B cell (primary cell): ENCODE results near the gene C1QTNF12. TPM values are rescaled to one million over a fixed set of nuclear protein-coding genes. Genes with fewer than 3 reads are reported as not detected.

Experiments used
- ATAC-seq: fragments of 200-7000 bp; cut with Tn5 transposase; one replicate; pipeline ENCODE4 v1.10.0; 2021; ENCODE audit warnings: low read depth, mild to moderate bottlenecking, moderate number of reproducible peaks, moderate library complexity
- CTCF ChIA-PET: fragments of 350-600 bp; sonication (Branson Sonifier 250); formaldehyde crosslinking; loops from one replicate; lab custom pipeline; 2021; ENCODE audit warnings: antibody characterized with exemption, inconsistent platforms; lab: Charles Lee
- POLR2A ChIA-PET: fragments of 350-600 bp; sonication (Branson Sonifier 250); formaldehyde crosslinking; loops from one replicate; lab custom pipeline; 2021; ENCODE audit warnings: antibody characterized with exemption; lab: Charles Lee
- DNase-seq: peaks from one replicate; pipeline ENCODE4 v3.0.0; 2013
- H2AFZ ChIP-seq: 2 replicates; pipeline ENCODE4 v1.6.1; 2012; ENCODE audit warnings: mild to moderate bottlenecking, low read depth, low read length; ENCODE audit not compliant: insufficient read depth, poor library complexity, severe bottlenecking
- H3K27ac ChIP-seq, 2 donors: 1 replicate in 1 of 2; 2 replicates in 1 of 2; pipeline ENCODE4 v1.5.1; 2012 to 2013; ENCODE audit warnings: low read length in 2 of 2, mild to moderate bottlenecking in 2 of 2, moderate library complexity in 1 of 2
- H3K27me3 ChIP-seq, 4 experiments: fragments of 200-600 bp in 1 of 4; sonication (generic) in 1 of 4; replicated peaks in 1 of 4; 1 replicate in 2 of 4; 2 replicates in 2 of 4; pipeline versions ENCODE4 v1.6.1 to v1.7.0; 2013 to 2016; ENCODE audit warnings: low read length in 3 of 4, mild to moderate bottlenecking in 2 of 4, mixed read lengths in 1 of 4, moderate library complexity in 1 of 4; ENCODE audit not compliant: insufficient read depth in 4 of 4, control insufficient read depth in 3 of 4; ENCODE audit errors: control extremely low read depth in 1 of 4
- H3K36me3 ChIP-seq, 2 experiments: replicated peaks in 1 of 2; 1 replicate in 1 of 2; 2 replicates in 1 of 2; pipeline versions ENCODE4 v1.6.1 to v1.7.1; 2013; ENCODE audit warnings: low read length in 1 of 2; ENCODE audit not compliant: insufficient read depth in 2 of 2, control insufficient read depth in 1 of 2; ENCODE audit errors: control extremely low read depth in 1 of 2, extremely low read depth in 1 of 2
- H3K4me1 ChIP-seq, 2 donors: fragments of 200-600 bp in 1 of 2; sonication (generic) in 1 of 2; 1 replicate in 1 of 2; 2 replicates in 1 of 2; pipeline versions ENCODE4 v1.5.1 to v1.6.1; 2013 to 2017; ENCODE audit warnings: low read length in 2 of 2; ENCODE audit not compliant: control insufficient read depth in 2 of 2, insufficient read depth in 2 of 2
- H3K4me2 ChIP-seq: replicated peaks from 2 replicates; pipeline ENCODE3; 2012; ENCODE audit warnings: mild to moderate bottlenecking, low read depth, low read length; ENCODE audit not compliant: poor library complexity, severe bottlenecking
- H3K4me3 ChIP-seq, 5 experiments: fragments of 200-600 bp in 1 of 5; sonication (generic) in 1 of 5; 1 replicate in 3 of 5; 2 replicates in 2 of 5; pipeline versions ENCODE4 v1.5.1 to v1.7.0; 2011 to 2016; ENCODE audit warnings: low read length in 4 of 5, mild to moderate bottlenecking in 4 of 5, low read depth in 2 of 5, control low read depth in 1 of 5, moderate library complexity in 1 of 5; ENCODE audit not compliant: insufficient read depth in 1 of 5; ENCODE audit errors: control extremely low read depth in 1 of 5, extremely low read depth in 1 of 5
- H3K79me2 ChIP-seq: fragments of 200-600 bp; sonication (generic); one replicate; pipeline ENCODE4 v1.6.0; 2016; ENCODE audit warnings: low read length; ENCODE audit not compliant: control insufficient read depth, insufficient read depth
- H3K9ac ChIP-seq: fragments of 200-600 bp; sonication (generic); 2 replicates; pipeline ENCODE4 v1.6.1; 2017; ENCODE audit warnings: mild to moderate bottlenecking, low read length, moderate library complexity
- H3K9me3 ChIP-seq, 3 donors: one replicate each; pipeline versions ENCODE4 v1.6.1 to v1.7.1; 2013; ENCODE audit warnings: low read length in 2 of 3; ENCODE audit not compliant: control insufficient read depth in 2 of 3, insufficient read depth in 1 of 3; ENCODE audit errors: control extremely low read depth in 1 of 3
- H4K20me1 ChIP-seq: 2 replicates; pipeline ENCODE4 v1.6.0; 2012; ENCODE audit warnings: mild to moderate bottlenecking, low read length; ENCODE audit not compliant: insufficient read depth, control insufficient read depth, poor library complexity, severe bottlenecking
- H3K27ac Mint-ChIP-seq: one replicate; pipeline ENCODE4 v1.8.0; 2021; ENCODE audit warnings: mixed read lengths
- H3K27me3 Mint-ChIP-seq: one replicate; pipeline ENCODE4 v1.8.0; 2021; ENCODE audit warnings: mixed read lengths
- H3K4me1 Mint-ChIP-seq: one replicate; pipeline ENCODE4 v1.8.0; 2021; ENCODE audit warnings: mixed read lengths
- H3K4me3 Mint-ChIP-seq: one replicate; pipeline ENCODE4 v1.8.0; 2021; ENCODE audit warnings: mixed read lengths
- H3K9me3 Mint-ChIP-seq: one replicate; pipeline ENCODE4 v1.8.0; 2022; ENCODE audit warnings: mixed read lengths; ENCODE audit not compliant: insufficient read depth
- EZH2 ChIP-seq: IDR thresholded peaks from 2 replicates; pipeline ENCODE4 v1.6.1; 2012; ENCODE audit warnings: borderline replicate concordance, low read depth, mild to moderate bottlenecking, moderate library complexity, low read length; ENCODE audit not compliant: insufficient read depth, poor library complexity, severe bottlenecking
- WGBS: methylation state at CpG from one replicate; pipeline ENCODE4 v1.1.5; 2013; ENCODE audit warnings: missing lambda C conversion rate; ENCODE audit not compliant: insufficient coverage; 5-methylcytosine and 5-hydroxymethylcytosine counted together
- intact Hi-C: fragments of 100-400 bp; cut with micrococcal nuclease; formaldehyde crosslinking; loops from one replicate; pipeline ENCODE4 v1.10.0; 2022
- polyA plus RNA-seq: library from polyadenylated mRNA; depleted of rRNA; stranded (reverse); fragments of >200 nt; gene quantifications from 2 replicates; pipeline ENCODE4 v1.2.3, GENCODE V29; 2012
- total RNA-seq, 2 donors: library from RNA; stranded (reverse); fragments of 120-200 nt in 1 of 2; gene quantifications; 1 replicate in 1 of 2; 2 replicates in 1 of 2; pipeline versions ENCODE4 v1.2.3 to v1.2.4, GENCODE V29; 2013 to 2022
- TF ChIP-seq, protein P1 (sequence below): fragments of 200-600 bp; IDR thresholded peaks from one replicate; pipeline ENCODE4 v1.8.0; 2022; ENCODE audit warnings: antibody characterized with exemption, mild to moderate bottlenecking

Gene C1QTNF12
- total and polyA plus RNA-seq, 2 donors (not counting 1 experiment from before 2014, with no cell fraction given), result 1.2 to 3.2 TPM

DNA sequence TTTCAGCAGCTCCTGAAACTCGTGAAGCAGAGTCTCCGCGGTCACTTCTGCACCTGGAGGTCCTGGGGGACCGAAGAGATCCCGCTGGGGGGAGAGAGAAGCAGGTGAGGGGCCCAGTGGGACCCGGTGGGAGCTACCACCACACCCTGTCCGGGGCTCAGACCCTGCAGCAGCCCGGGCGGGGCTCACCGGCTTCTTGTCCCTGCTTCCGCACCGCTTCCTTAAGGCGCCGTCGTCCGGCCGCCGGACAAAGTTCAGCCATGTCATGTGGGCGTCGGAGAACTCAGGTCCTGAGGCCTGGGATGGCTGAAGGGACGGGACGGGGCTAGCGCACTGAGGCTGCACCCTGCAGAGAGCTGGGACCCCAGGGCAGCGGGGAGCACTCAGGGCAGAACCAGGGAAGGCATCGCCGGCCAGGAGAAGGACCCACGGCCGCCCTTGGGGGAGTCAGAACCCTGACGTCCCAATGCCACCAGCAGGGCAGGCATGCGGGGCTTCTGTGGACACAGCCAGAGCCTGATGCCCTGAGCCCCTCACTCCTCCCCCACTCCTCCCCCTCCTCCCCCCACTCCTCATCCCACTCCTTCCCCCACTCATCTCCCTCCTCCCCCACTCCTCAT is 2.2 kb downstream of the C1QTNF12 start:
- intact Hi-C loops, result no loop called here
- Histone ChIP-seq H3K36me3 (no peaks in the 10 kb centered on the region), H4K20me1 (peaks cover 11% of the 10 kb centered on the region), H3K79me2 (peaks cover 3% of the 10 kb centered on the region), H2AFZ (no peak overlapping the region), H3K9me3 (peaks cover 0 to 10% (median 0%) of the 10 kb centered on the region in 3 donors), H3K27me3 (peaks cover 0 to 45% (median 13%) of the 10 kb centered on the region in 4 experiments), H3K4me1 (peaks cover 11 to 14% of the 10 kb centered on the region in 2 donors), H3K4me2 (no peak overlapping the region), H3K27ac (no peak overlapping the region), H3K4me3 (no peak overlapping the region), H3K9ac (no peak overlapping the region)
- Mint-ChIP-seq H3K27ac (no peak overlapping the region), H3K4me3 (no peak overlapping the region), H3K9me3 (no peaks in the 10 kb centered on the region), H3K27me3 (no peaks in the 10 kb centered on the region), H3K4me1 (no peaks in the 10 kb centered on the region)
- WGBS, result 86% methylated on average over 22 of the region's 30 CpGs
- DNase-seq (no peak), ATAC-seq (no peak)
- CTCF ChIA-PET, result no interaction called here
- TF ChIP-seq, protein P1, sequence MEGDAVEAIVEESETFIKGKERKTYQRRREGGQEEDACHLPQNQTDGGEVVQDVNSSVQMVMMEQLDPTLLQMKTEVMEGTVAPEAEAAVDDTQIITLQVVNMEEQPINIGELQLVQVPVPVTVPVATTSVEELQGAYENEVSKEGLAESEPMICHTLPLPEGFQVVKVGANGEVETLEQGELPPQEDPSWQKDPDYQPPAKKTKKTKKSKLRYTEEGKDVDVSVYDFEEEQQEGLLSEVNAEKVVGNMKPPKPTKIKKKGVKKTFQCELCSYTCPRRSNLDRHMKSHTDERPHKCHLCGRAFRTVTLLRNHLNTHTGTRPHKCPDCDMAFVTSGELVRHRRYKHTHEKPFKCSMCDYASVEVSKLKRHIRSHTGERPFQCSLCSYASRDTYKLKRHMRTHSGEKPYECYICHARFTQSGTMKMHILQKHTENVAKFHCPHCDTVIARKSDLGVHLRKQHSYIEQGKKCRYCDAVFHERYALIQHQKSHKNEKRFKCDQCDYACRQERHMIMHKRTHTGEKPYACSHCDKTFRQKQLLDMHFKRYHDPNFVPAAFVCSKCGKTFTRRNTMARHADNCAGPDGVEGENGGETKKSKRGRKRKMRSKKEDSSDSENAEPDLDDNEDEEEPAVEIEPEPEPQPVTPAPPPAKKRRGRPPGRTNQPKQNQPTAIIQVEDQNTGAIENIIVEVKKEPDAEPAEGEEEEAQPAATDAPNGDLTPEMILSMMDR, result no peak
- no peak for TF ChIP-seq EZH2
- POLR2A ChIA-PET, result no interaction called here

DNA sequence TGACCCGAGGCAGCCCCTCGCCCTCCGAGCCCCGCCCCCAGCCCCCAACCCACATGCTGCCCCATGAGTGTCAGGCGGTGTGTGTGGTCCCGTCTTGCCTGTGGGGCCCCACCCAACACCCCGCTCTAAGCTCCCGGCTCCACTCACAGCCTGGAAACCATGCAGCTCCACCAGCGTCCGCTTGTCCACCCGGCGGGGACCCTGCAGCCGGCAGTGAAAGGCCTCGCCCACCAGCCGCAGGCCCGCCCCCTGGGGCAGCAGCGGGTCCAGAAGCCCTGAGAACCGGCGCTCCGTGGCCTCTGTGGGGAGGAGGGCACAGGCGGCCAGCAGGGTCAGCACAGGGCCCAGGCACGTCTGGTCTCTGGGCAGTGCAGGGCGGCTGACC is 2.7 kb downstream of the C1QTNF12 start:
- peaks cover 0 to 49% (median 15%) of the 10 kb centered on the region in 4 experiments for H3K27me3 ChIP-seq
- ATAC-seq (no peak), DNase-seq (no peak)
- Mint-ChIP-seq H3K27ac (no peak overlapping the region), H3K27me3 (no peaks in the 10 kb centered on the region), H3K9me3 (no peaks in the 10 kb centered on the region), H3K4me3 (no peak overlapping the region), H3K4me1 (no peaks in the 10 kb centered on the region)
- no peak for TF ChIP-seq EZH2
- TF ChIP-seq, protein P1, result no peak
- ChIA-PET POLR2A (no interaction called here), CTCF (no interaction called here)
- H3K36me3 ChIP-seq, result no peaks in the 10 kb centered on the region
- intact Hi-C loops, result no loop called here
- H3K9me3 ChIP-seq, result peaks cover 0 to 10% (median 0%) of the 10 kb centered on the region in 3 donors
- WGBS, result 83% methylated on average over 23 of the region's 23 CpGs
- H3K4me3 ChIP-seq, result no peak overlapping the region
- peaks cover 11% of the 10 kb centered on the region for H4K20me1 ChIP-seq
- peaks cover 11 to 14% of the 10 kb centered on the region in 2 donors for H3K4me1 ChIP-seq
- no peak overlapping the region for H3K4me2 ChIP-seq
- no peak overlapping the region for H2AFZ ChIP-seq
- peaks cover 3% of the 10 kb centered on the region for H3K79me2 ChIP-seq
- no peak overlapping the region for H3K9ac ChIP-seq
- no peak overlapping the region for H3K27ac ChIP-seq
